ENCODE data around the gene MACIR. TPM values are rescaled to one million over a fixed set of nuclear protein-coding genes. Genes with fewer than 3 reads are reported as not detected.

MACIR gene
- total RNA-seq, 6 experiments from 2014 or later, result 80.7 to 110 (median 97.9) TPM

GRCh38 chr5:103327893-103328292 lies 69.3 kb downstream of the MACIR start:
- no peak for DNase-seq
- Mint-ChIP-seq H3K4me3 (no peak overlapping the region), H3K36me3 (ENCODE audit: low read depth) (0 out of 2 replicates have a peak, but pooled peaks cover 4% of the 10 kb centered on the region), H3K9me3 (no peaks in the 10 kb centered on the region), H3K4me1 (ENCODE audit: low read depth) (peaks cover 8% of the 10 kb centered on the region), H3K27ac (no peak overlapping the region), H3K27me3 (ENCODE audit: insufficient read depth) (peaks cover 2% of the 10 kb centered on the region; the same call in 1 of the 2 replicates)
- no peak for TF ChIP-seq CTCF (IDR thresholded peaks at IDR 0.05)

Other genes starting within 250 kb of the MACIR start
- 1 to 10 TPM; 5.6 to 8.0 (median 6.1) TPM for gene GIN1, start 138.6 kb upstream of the MACIR start, total RNA-seq (2021; fragmentation: NEBNext Ultra II Directional; extraction: Animal tissue kit (Norgen Biotek cat#: 25700))
- gene PPIP5K2, start 138.5 kb upstream of the MACIR start, total RNA-seq (2021; fragmentation: NEBNext Ultra II Directional; extraction: Animal tissue kit (Norgen Biotek cat#: 25700)), result 10 to 100 TPM; 54.9 to 75.2 (median 61.2) TPM